Keratinocyte (primary cell): ENCODE results near the gene MAST1. TPM values are rescaled to one million over a fixed set of nuclear protein-coding genes. Genes with fewer than 3 reads are reported as not detected.

Source experiments
- DNase-seq: peaks from one replicate; pipeline ENCODE4 v3.0.0-alpha.2; 2011; ENCODE audit warnings: low read depth, missing footprints, low spot score
- FAIRE-seq: peaks from 2 replicates; lab custom pipeline; 2011; peaks lifted over from hg19 to GRCh38; lab: Jason Lieb, UNC
- H2AFZ ChIP-seq: 2 replicates; pipeline ENCODE4 v1.6.0; 2012; ENCODE audit warnings: low read length, control low read depth, inconsistent platforms; ENCODE audit not compliant: control insufficient read depth
- H3K27ac ChIP-seq: 2 replicates; pipeline ENCODE4 v1.5.1; 2011; ENCODE audit warnings: low read length; ENCODE audit not compliant: control insufficient read depth, insufficient read depth
- H3K27me3 ChIP-seq: 3 replicates; pipeline ENCODE4 v1.6.0; 2011; ENCODE audit warnings: low read length; ENCODE audit not compliant: control insufficient read depth, insufficient read depth; ENCODE audit errors: extremely low read depth
- H3K36me3 ChIP-seq, 2 experiments: 2 replicates in 1 of 2; 3 replicates in 1 of 2; pipeline ENCODE4 v1.5.1; 2011; ENCODE audit warnings: low read length in 2 of 2, mild to moderate bottlenecking in 1 of 2; ENCODE audit not compliant: control insufficient read depth in 2 of 2, insufficient read depth in 2 of 2; ENCODE audit errors: extremely low read depth in 1 of 2
- H3K4me1 ChIP-seq: 3 replicates; pipeline ENCODE4 v1.5.1; 2011; ENCODE audit warnings: low read length; ENCODE audit not compliant: control insufficient read depth, insufficient read depth; ENCODE audit errors: extremely low read depth
- H3K4me2 ChIP-seq: 3 replicates; pipeline ENCODE4 v1.6.0; 2011; ENCODE audit warnings: low read depth, low read length; ENCODE audit not compliant: control insufficient read depth, insufficient read depth; ENCODE audit errors: extremely low read depth
- H3K4me3 ChIP-seq, 3 experiments: fragments of 200-600 bp in 1 of 3; sonication (generic) in 1 of 3; 2 replicates in 2 of 3; 3 replicates in 1 of 3; pipeline ENCODE4 v1.5.1; 2011 to 2016; ENCODE audit warnings: low read length in 3 of 3, mild to moderate bottlenecking in 3 of 3, control low read depth in 2 of 3, inconsistent platforms in 1 of 3, low read depth in 1 of 3, mixed read lengths in 1 of 3, mixed run types in 1 of 3, moderate library complexity in 1 of 3; ENCODE audit not compliant: control insufficient read depth in 2 of 3, insufficient read depth in 2 of 3; ENCODE audit errors: extremely low read depth in 1 of 3
- H3K79me2 ChIP-seq: 2 replicates; pipeline ENCODE4 v1.6.0; 2012; ENCODE audit warnings: low read length; ENCODE audit not compliant: control insufficient read depth, insufficient read depth
- H3K9ac ChIP-seq: 3 replicates; pipeline ENCODE4 v1.6.0; 2011; ENCODE audit warnings: low read length; ENCODE audit not compliant: control insufficient read depth, insufficient read depth; ENCODE audit errors: extremely low read depth
- H3K9me1 ChIP-seq: 3 replicates; pipeline ENCODE4 v1.6.0; 2011; ENCODE audit warnings: low read length; ENCODE audit not compliant: control insufficient read depth, insufficient read depth; ENCODE audit errors: extremely low read depth
- H3K9me3 ChIP-seq: 2 replicates; pipeline ENCODE4 v1.5.1; 2012; ENCODE audit warnings: low read depth, low read length; ENCODE audit not compliant: control insufficient read depth
- H4K20me1 ChIP-seq: 3 replicates; pipeline ENCODE4 v1.6.0; 2011; ENCODE audit warnings: low read length; ENCODE audit not compliant: control insufficient read depth, insufficient read depth; ENCODE audit errors: extremely low read depth
- EZH2 ChIP-seq: IDR thresholded peaks from one replicate; pipeline ENCODE4 v1.6.1; 2012; ENCODE audit warnings: inconsistent platforms, mild to moderate bottlenecking, low read length, moderate library complexity
- dilution Hi-C: fragments of 300-500 bp; cut with MboI; formaldehyde crosslinking; loops from one replicate; pipeline ENCODE4 v1.7.0; 2020; ENCODE audit warnings: low sequenced_read_pairs; ENCODE audit not compliant: extremely low pct_ligation_motif_present
- polyA plus RNA-seq, 5 experiments: library from polyadenylated mRNA; depleted of rRNA in 3 of 5; stranded (reverse) in 3 of 5; stranded (forward) in 1 of 5; unstranded in 1 of 5; fragments of >200 nt; gene quantifications; 1 replicate in 1 of 5; 2 replicates in 3 of 5; 3 replicates in 1 of 5; pipeline versions ENCODE4 v1.2.1 to v1.2.3, GENCODE V29; 2011 to 2012; ENCODE audit warnings: missing spikeins in 2 of 5, low read depth in 1 of 5, low replicate concordance in 1 of 5
- TF ChIP-seq, protein P1 (sequence below), 3 experiments: IDR thresholded peaks in 1 of 3; conservative IDR thresholded peaks in 1 of 3; optimal IDR thresholded peaks in 1 of 3; 2 replicates in 2 of 3; 3 replicates in 1 of 3; pipeline versions ENCODE3 to v1.5.1; 2011; ENCODE audit warnings: low read length in 3 of 3, mild to moderate bottlenecking in 3 of 3, moderate library complexity in 2 of 3, control low read depth in 1 of 3, inconsistent platforms in 1 of 3; ENCODE audit not compliant: insufficient read depth in 2 of 3; ENCODE audit errors: extremely low read depth in 1 of 3

Gene MAST1
- polyA plus RNA-seq, 1 donor (not counting 4 experiments of a cell fraction or from before 2014, with no cell fraction given) = 0.13 TPM

DNA sequence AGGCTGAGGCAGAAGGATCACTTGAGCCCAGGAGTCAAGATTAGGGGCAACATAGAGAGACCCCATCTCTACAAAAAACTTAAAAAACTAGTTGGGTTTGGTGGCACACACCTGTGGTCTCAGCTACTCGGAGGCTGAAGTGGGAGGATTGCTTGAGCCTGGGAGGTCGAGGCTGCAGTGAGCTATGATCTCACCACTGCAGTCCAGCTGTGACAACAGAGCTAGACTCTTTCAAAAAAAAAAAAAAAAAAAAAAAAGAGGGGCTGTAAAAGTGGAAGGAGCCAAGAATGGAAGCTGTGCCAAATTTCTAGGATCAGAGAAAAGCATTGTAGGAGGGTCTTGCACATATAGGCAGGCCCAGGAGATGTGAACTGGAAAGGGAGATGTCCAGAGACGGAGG lies 33.4 kb downstream of the MAST1 start:
- dilution Hi-C loops = no loop called here
- H3K36me3 ChIP-seq = no peaks in the 10 kb centered on the region
- no peaks in the 10 kb centered on the region for H4K20me1 ChIP-seq
- no peaks in the 10 kb centered on the region for H3K79me2 ChIP-seq
- no peak for FAIRE-seq
- H3K27ac ChIP-seq = no peak overlapping the region
- no peak overlapping the region for H3K4me3 ChIP-seq
- H2AFZ ChIP-seq = no peak overlapping the region
- TF ChIP-seq EZH2 = no peak
- TF ChIP-seq, protein P1, sequence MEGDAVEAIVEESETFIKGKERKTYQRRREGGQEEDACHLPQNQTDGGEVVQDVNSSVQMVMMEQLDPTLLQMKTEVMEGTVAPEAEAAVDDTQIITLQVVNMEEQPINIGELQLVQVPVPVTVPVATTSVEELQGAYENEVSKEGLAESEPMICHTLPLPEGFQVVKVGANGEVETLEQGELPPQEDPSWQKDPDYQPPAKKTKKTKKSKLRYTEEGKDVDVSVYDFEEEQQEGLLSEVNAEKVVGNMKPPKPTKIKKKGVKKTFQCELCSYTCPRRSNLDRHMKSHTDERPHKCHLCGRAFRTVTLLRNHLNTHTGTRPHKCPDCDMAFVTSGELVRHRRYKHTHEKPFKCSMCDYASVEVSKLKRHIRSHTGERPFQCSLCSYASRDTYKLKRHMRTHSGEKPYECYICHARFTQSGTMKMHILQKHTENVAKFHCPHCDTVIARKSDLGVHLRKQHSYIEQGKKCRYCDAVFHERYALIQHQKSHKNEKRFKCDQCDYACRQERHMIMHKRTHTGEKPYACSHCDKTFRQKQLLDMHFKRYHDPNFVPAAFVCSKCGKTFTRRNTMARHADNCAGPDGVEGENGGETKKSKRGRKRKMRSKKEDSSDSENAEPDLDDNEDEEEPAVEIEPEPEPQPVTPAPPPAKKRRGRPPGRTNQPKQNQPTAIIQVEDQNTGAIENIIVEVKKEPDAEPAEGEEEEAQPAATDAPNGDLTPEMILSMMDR (optimal IDR thresholded peaks at IDR 0.05 in 1 of 3, IDR thresholded peaks at IDR 0.05 in 1 of 3, conservative IDR thresholded peaks at IDR 0.05 in 1 of 3; ENCODE audit: extremely low read depth in 1 of 3, insufficient read depth in 2 of 3, low read length in 3 of 3) = no peak
- DNase-seq = no peak
- H3K4me2 ChIP-seq = no peak overlapping the region
- no peaks in the 10 kb centered on the region for H3K9me1 ChIP-seq
- H3K27me3 ChIP-seq = no peaks in the 10 kb centered on the region
- peaks cover 14% of the 10 kb centered on the region for H3K4me1 ChIP-seq
- H3K9me3 ChIP-seq = no peaks in the 10 kb centered on the region
- H3K9ac ChIP-seq = no peak overlapping the region

DNA sequence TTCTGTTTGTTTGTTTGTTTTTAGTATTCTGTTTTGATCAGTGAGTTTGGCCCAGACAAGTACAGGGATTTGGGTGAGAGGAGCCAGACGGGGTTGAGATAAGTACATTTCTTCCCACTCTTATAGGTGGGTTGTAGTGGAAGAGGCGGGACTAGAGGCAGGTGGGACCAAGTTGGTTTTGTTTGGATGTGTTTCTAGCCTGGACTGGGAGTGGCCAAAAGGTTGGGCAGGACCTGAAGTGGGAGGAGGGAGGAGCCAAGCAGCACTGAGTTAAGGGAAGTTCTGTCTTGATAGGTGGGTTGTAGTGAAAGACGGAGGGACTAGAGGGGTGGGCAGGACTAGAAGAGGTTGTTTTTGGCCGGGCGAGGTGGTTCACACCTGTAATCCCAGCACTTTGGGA lies 33.9 kb downstream of the MAST1 start:
- Histone ChIP-seq H3K9ac (no peak overlapping the region), H3K4me3 (no peak overlapping the region), H3K27me3 (no peaks in the 10 kb centered on the region), H4K20me1 (no peaks in the 10 kb centered on the region), H3K9me3 (no peaks in the 10 kb centered on the region), H3K9me1 (no peaks in the 10 kb centered on the region), H2AFZ (no peak overlapping the region), H3K36me3 (no peaks in the 10 kb centered on the region), H3K79me2 (no peaks in the 10 kb centered on the region), H3K4me1 (peaks cover 10% of the 10 kb centered on the region), H3K27ac (no peak overlapping the region), H3K4me2 (no peak overlapping the region)
- FAIRE-seq = no peak
- dilution Hi-C loops = no loop called here
- no peak for DNase-seq
- TF ChIP-seq EZH2 = no peak
- TF ChIP-seq, protein P1 (optimal IDR thresholded peaks at IDR 0.05 in 1 of 3, IDR thresholded peaks at IDR 0.05 in 1 of 3, conservative IDR thresholded peaks at IDR 0.05 in 1 of 3; ENCODE audit: extremely low read depth in 1 of 3, insufficient read depth in 2 of 3, low read length in 3 of 3) = no peak
